Tibial nerve (tissue), 4 donors: ENCODE measurements around the gene FNBP1. TPM values are rescaled to one million over a fixed set of nuclear protein-coding genes. Genes with fewer than 3 reads are reported as not detected.

ENCODE experiments used
- DNase-seq, 2 donors: peaks; one replicate each; pipeline ENCODE4 v3.0.0-alpha.2; 2019; ENCODE audit warnings: low spot score in 2 of 2
- H3K27ac ChIP-seq, 4 donors: fragments of 200-600 bp; sonication (generic) in 3 of 4; one replicate each; pipeline ENCODE4 v1.5.1; 2017 to 2019; ENCODE audit warnings: mild to moderate bottlenecking in 1 of 4
- H3K27me3 ChIP-seq, 2 donors: fragments of 200-600 bp; sonication (generic) in 1 of 2; one replicate each; pipeline versions ENCODE4 v1.5.1 to v1.6.0; 2017 to 2019
- H3K36me3 ChIP-seq, 3 donors: fragments of 200-600 bp; sonication (generic); one replicate each; pipeline ENCODE4 v1.5.1; 2018 to 2019
- H3K4me1 ChIP-seq, 4 donors: fragments of 200-600 bp; sonication (generic) in 3 of 4; one replicate each; pipeline ENCODE4 v1.5.1; 2017 to 2019
- H3K4me3 ChIP-seq, 4 donors: fragments of 200-600 bp; sonication (generic) in 3 of 4; one replicate each; pipeline ENCODE4 v1.5.1; 2017 to 2019; ENCODE audit warnings: mild to moderate bottlenecking in 1 of 4, moderate library complexity in 1 of 4
- H3K9me3 ChIP-seq, 4 donors: fragments of 200-600 bp; sonication (generic) in 3 of 4; one replicate each; pipeline ENCODE4 v1.5.1; 2017 to 2019
- CTCF ChIP-seq, 5 experiments: fragments of 200-600 bp in 3 of 5; fragments of 450-650 bp in 2 of 5; sonication (generic) in 3 of 5; IDR thresholded peaks; one replicate each; pipeline ENCODE4 v1.5.1; 2016 to 2019; ENCODE audit warnings: antibody characterized with exemption in 5 of 5, mild to moderate bottlenecking in 3 of 5, moderate library complexity in 2 of 5
- EP300 ChIP-seq, 2 donors: sonication (generic); formaldehyde crosslinking; IDR thresholded peaks; one replicate each; pipeline ENCODE4 v1.6.1; 2017; ENCODE audit warnings: antibody characterized with exemption in 2 of 2, mild to moderate bottlenecking in 1 of 2
- POLR2A ChIP-seq, 2 donors: fragments of 450-650 bp; IDR thresholded peaks; one replicate each; pipeline ENCODE4 v1.6.1; 2017; ENCODE audit warnings: antibody characterized with exemption in 2 of 2, mild to moderate bottlenecking in 2 of 2, moderate library complexity in 2 of 2
- WGBS, 2 donors: methylation state at CpG; one replicate each; pipeline ENCODE4 v1.1.5; 2018; 5-methylcytosine and 5-hydroxymethylcytosine counted together
- total RNA-seq, 4 donors: library from RNA; depleted of rRNA; stranded (reverse); fragments of >200 nt; gene quantifications; one replicate each; pipeline ENCODE4 v1.1.0, GENCODE V29; 2016

FNBP1 gene
- total RNA-seq, 4 donors from 2014 or later: 77.0 to 114 (median 86.4) TPM

GRCh38 chr9:129884220-129885017 lies 158.6 kb downstream of the FNBP1 start:
- 14 to 15% methylated on average over 24 of the region's 24 CpGs for WGBS, 2 donors
- peaks cover 0 to 49% (median 30%) of the 10 kb centered on the region in 4 donors for H3K4me1 ChIP-seq
- H3K4me3 ChIP-seq: peak overlapping the region in 3 of 4 donors; percentile 5 to 46 (median 37)
- DNase-seq: peak; percentile 74 to 75
- TF ChIP-seq POLR2A (IDR thresholded peaks at IDR 0.05): peak in 1 of 2 donors; percentile 42
- TF ChIP-seq EP300 (IDR thresholded peaks at IDR 0.05): peak in 1 of 2 donors; percentile 29
- TF ChIP-seq CTCF (IDR thresholded peaks at IDR 0.05): peak in 1 of 5 experiments; percentile 2
- peak overlapping the region; percentile 61 to 90 (median 86) for H3K27ac ChIP-seq
- H3K36me3 ChIP-seq: peaks cover 0 to 16% (median 4%) of the 10 kb centered on the region in 3 donors
- H3K9me3 ChIP-seq: no peaks in the 10 kb centered on the region
- H3K27me3 ChIP-seq: no peaks in the 10 kb centered on the region

- no peak for TF ChIP-seq POLR2A (IDR thresholded peaks at IDR 0.05)
- WGBS, 2 donors: 80 to 82% methylated on average over 19 of the region's 19 CpGs
- no peaks in the 10 kb centered on the region for H3K27me3 ChIP-seq
- H3K27ac ChIP-seq: no peak overlapping the region
- H3K36me3 ChIP-seq: peaks cover 0 to 15% (median 0%) of the 10 kb centered on the region in 3 donors
- DNase-seq: no peak
- no peak overlapping the region for H3K4me3 ChIP-seq
- no peaks in the 10 kb centered on the region for H3K9me3 ChIP-seq
- peaks cover 0 to 32% (median 23%) of the 10 kb centered on the region in 4 donors for H3K4me1 ChIP-seq
Measured at GRCh38 chr9:129881547-129882324, 161.3 kb downstream of the FNBP1 start.

- 75% methylated on average over 24 to 27 of the region's 28 CpGs for WGBS, 2 donors
- H3K4me3 ChIP-seq: no peak overlapping the region
- no peaks in the 10 kb centered on the region for H3K9me3 ChIP-seq
- H3K27me3 ChIP-seq: no peaks in the 10 kb centered on the region
- H3K36me3 ChIP-seq: peaks cover 0 to 19% (median 0%) of the 10 kb centered on the region in 3 donors
- no peak for TF ChIP-seq CTCF (IDR thresholded peaks at IDR 0.05)
- no peak for TF ChIP-seq EP300 (IDR thresholded peaks at IDR 0.05)
- TF ChIP-seq POLR2A (IDR thresholded peaks at IDR 0.05): no peak
- no peak for DNase-seq
- no peak overlapping the region for H3K27ac ChIP-seq
- H3K4me1 ChIP-seq: peaks cover 0 to 24% (median 15%) of the 10 kb centered on the region in 4 donors
Measured at GRCh38 chr9:129880654-129881546, 162.1 kb downstream of the FNBP1 start.

GRCh38 chr9:129879991-129880653 lies 162.9 kb downstream of the FNBP1 start:
- TF ChIP-seq CTCF (IDR thresholded peaks at IDR 0.05) (no peak), POLR2A (IDR thresholded peaks at IDR 0.05) (no peak), EP300 (IDR thresholded peaks at IDR 0.05) (no peak)
- peaks cover 0 to 16% (median 11%) of the 10 kb centered on the region in 4 donors for H3K4me1 ChIP-seq
- no peak overlapping the region for H3K27ac ChIP-seq
- peaks cover 0 to 26% (median 0%) of the 10 kb centered on the region in 3 donors for H3K36me3 ChIP-seq
- H3K27me3 ChIP-seq: no peaks in the 10 kb centered on the region
- H3K4me3 ChIP-seq: no peak overlapping the region
- H3K9me3 ChIP-seq: no peaks in the 10 kb centered on the region
- no peak for DNase-seq
- WGBS, 2 donors: 90 to 96% methylated on average over 19 to 31 of the region's 31 CpGs
